Esophagus muscularis mucosa (tissue), 3 donors: ENCODE results near the gene LPAR2.

ENCODE experiments used
- CTCF ChIP-seq, 3 experiments: fragments of 200-600 bp in 2 of 3; fragments of 450-650 bp in 1 of 3; sonication (generic) in 2 of 3; IDR thresholded peaks; one replicate each; pipeline ENCODE4 v1.5.1; 2017 to 2019; ENCODE audit warnings: antibody characterized with exemption in 3 of 3, mild to moderate bottlenecking in 2 of 3, moderate library complexity in 1 of 3
- POLR2A ChIP-seq: fragments of 450-650 bp; IDR thresholded peaks from one replicate; pipeline ENCODE4 v1.6.1; 2017; ENCODE audit warnings: antibody characterized with exemption, moderate library complexity, mild to moderate bottlenecking, low read depth

- TF ChIP-seq CTCF (IDR thresholded peaks at IDR 0.05) = no peak
- no peak for TF ChIP-seq POLR2A
Observed at GRCh38 chr19:19582471-19582870, 45.5 kb downstream of the LPAR2 start.
